GM21786 (cell line): ENCODE data around the gene HARBI1.

Experiments used
- ATAC-seq: cut with Tn5 transposase; IDR thresholded peaks from one replicate; pipeline ENCODE4 v1.9.1; 2021; ENCODE audit not compliant: unreplicated experiment

Gene HARBI1

DNA sequence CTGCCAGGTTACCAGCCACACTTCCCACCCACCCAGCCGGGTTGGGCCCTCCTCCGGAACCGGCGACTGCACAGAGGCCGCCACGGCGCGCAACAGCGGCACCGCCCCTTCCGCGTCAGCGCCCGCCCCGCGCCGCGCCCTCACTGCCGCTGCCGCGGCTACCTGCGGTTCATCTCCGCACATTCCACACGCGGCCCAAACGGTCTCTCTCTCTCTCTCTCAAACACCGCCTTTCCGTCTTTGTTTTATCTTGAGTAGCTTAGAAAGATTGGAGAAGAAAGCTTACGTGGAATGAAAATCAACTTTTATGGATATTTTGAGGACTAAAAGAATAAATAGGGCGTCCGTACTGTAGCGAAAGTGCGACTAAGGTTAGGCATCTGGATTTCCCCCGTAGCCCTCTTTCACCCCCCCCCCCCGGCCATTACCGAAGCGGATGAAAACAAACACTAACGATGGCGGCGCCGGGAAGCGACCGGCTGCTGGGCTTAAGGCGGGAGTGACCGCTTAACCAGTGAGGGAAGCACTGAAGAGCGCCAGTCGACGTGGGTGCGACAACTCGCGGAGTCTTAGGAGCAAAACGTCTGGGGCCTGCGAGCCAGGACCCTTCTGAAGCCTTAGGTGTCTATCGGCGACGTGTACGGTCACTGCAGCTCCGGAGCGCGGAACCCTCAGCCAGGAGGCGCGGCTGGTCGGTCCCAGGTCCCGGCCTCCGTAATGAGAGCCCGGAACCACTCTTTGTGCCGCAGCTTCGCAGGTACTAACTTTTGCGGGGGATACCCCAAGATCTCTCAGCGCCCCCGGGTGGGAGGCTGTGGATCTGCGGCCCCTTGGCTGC is at the start of gene HARBI1, which contains the start of gene ATG13:
TSS of gene HARBI1 (minus strand) at position 94 of the 838 bp plus-strand sequence. CDS start 990 bp downstream, outside the sequence.
TSS of gene ATG13 (plus strand) at position 420 of the 838 bp plus-strand sequence. CDS start 26,739 bp downstream, outside the sequence.
- peak; percentile 91 for ATAC-seq

DNA sequence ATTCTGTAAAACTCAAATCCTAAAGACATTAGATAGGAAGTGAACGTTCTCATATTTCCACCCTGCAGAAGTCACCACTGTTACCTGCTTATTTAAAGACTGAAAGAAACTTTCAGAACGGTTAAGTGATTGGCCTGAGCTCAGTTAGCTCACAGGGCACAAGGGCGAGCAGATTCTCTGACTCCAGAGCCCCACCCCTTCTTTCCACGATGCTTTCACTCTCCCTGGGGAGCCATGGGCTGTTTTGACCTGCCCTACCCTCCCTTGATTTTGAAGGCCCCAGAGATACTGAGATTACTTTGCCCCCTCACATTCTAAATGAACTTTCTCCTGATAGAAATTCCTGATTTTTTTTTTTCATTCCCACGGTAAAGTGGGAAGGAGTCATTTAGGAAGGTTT is 49.5 kb upstream of the HARBI1 start:
- ATAC-seq = no peak

DNA sequence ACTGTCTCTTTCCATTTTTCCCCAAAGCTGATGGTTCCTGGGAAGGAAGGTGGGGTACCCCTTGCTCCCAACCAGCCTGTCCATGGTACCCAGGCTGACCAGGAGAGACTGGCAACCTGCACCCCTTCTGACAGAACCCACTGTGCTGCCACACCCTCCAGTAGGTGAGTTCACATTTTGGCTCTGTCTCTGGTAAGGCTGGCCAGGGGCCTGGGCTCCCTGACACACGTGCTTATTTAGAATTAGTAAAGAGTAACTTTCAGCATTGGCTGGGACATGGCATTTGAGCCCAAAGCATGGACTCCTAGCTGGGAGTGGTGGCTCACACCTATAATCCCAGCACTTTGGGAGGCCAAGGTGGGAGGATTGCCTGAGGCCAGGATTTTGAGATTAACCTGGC is 48.3 kb upstream of the HARBI1 start:
- ATAC-seq = no peak

GRCh38 chr11:46664612-46665011 is 47.6 kb upstream of the HARBI1 start:
- no peak for ATAC-seq

- no peak for ATAC-seq
These were observed 46.4 kb upstream of the HARBI1 start for GRCh38 chr11:46663277-46663940.

GRCh38 chr11:46662366-46662765 is 45.3 kb upstream of the HARBI1 start:
- no peak for ATAC-seq

DNA sequence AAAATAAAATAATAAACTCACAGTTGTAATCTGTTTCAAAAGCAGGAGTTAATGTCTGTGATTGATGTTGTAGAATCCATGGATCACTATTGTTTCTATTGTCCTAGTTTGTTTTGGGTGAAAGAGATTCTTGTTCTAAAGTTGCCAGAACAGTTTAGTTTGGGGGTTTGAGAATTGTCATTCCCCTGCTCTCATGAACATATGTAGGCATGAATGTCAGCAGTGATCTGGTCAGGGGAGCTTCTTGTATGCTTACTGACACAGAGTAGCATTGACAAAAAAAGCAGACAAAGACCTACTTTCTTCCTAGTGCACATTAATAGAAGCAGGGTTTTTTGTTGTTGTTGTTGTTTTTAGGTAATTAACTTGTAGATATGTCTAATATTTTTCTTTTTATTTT is 44.8 kb upstream of the HARBI1 start:
- no peak for ATAC-seq

DNA sequence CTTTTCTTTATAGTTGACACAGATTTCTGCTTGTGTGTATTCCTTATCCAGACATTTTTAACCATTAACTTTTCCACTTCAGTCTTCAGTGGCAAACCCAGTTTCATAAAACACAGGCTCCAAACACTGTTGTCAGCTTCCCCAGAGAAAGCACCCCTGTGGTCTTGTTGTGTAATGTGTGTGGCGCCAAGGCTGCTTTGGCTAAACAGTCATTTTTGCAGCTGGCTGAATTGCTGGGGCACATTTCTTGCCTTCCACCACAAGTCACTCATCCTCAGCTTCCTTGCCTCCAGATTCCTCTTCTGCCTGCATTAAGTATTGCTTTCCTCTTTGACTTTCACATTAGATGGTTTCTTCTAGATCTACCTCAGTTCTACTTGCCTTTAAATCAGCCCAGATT is 42.9 kb upstream of the HARBI1 start:
- no peak for ATAC-seq

GRCh38 chr11:46658259-46658658 is 41.2 kb upstream of the HARBI1 start:
- ATAC-seq = no peak

DNA sequence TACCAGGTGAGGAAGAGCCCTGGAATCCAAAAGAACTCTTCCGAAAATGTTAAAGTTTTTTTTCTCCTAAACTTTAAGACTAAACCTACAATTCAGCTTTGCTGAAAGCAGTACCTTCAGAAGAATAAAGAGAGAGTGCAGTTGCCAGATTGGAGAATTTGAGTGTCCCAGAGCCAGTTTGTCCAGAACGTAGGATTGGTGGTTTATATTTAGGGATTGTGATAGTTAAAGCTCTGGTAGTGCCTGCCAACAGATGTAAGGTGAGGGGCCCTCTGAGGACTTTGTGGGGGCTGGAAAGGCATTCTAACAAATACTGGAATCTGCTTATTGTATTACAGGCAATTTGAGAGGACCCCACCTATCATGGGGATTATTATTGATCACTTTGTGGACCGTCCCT is 40.2 kb upstream of the HARBI1 start:
- ATAC-seq = no peak

- no peak for ATAC-seq
These were observed 38.6 kb upstream of the HARBI1 start for GRCh38 chr11:46655631-46656030.

DNA sequence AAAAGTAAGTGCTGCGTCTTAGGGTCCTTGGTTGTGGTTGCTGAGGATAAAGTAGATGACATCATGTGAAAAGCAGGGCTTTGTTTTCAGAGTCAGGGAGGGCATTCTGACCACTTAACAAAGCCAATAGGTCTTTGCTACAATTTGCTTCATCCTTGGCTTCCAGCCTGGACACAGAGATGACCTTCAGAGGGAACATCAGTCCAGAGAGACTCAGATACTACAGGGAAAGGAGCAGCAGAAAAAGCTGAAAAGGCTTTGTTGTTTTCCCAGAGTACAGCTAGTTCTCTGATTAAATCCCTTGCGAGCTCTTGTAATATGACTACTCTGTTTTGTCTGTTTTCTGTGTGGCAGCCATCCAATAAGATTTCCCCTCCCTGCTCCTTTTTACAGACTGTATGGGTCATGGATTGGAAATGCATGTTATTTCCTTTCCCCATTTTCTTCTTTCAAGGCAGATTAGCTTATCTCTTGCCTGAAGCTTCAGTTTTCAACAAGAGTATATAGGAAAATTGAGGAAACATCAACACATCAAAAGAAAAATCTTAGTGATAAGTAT is 32.2 kb upstream of the HARBI1 start:
- ATAC-seq = no peak

- no peak for ATAC-seq
These were observed 27.0 kb upstream of the HARBI1 start for GRCh38 chr11:46643986-46644385.

DNA sequence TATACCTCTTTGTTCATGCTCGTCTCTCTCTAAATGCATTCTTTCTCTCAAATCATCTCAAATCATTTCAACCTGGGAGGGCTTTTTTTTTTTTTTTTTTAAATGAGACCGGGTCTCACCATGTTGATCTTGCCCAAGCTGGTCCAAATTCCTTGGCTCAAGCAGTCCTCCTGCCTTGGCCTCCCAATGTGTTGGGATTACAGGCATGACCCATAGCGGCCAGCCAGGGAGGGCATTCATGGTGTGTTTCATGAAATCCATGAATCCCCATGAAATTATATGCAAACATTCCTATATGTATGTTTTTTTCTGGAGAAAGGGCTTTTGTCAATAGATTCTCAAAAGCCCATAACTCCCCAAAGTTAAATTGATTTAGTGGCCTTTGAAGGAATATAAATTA is 26.5 kb upstream of the HARBI1 start:
- ATAC-seq = no peak

DNA sequence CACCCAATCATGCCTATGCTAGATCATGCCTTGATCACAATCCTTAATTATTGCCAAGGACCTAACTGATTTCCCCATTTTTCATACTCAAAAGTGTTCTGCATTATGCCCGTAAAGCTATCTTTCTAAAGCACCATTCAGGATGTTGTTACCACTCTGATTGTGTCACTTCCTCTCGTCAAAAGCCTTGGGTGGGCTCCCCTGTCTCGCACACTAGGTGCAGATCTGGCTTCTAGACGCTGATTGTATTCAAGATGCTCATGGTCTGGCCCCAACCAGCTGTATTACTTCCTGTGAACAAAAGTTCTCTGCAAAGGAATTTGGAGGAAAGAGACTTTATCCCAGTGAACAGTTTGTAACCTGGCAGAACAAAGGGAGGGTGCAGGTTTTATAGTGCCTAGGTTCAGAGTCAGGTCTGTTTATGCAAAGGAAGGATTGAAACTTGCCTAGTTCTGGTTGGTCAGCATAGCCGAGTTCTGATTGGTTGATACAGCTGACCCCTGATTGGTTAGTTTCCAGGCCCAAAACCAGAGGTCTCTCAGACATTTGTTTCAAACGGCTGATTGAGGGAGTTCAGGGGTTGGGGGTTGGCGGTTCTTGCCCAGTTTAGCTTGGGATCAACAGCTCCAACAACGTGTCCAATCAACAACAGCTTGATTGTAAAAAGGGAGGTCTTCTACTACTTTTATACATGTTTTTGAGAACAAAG is 25.8 kb upstream of the HARBI1 start:
- no peak for ATAC-seq

- no peak for ATAC-seq
These were observed 24.6 kb upstream of the HARBI1 start for GRCh38 chr11:46641639-46642038.

- ATAC-seq = no peak
These were observed 23.2 kb upstream of the HARBI1 start for GRCh38 chr11:46640036-46640788.

DNA sequence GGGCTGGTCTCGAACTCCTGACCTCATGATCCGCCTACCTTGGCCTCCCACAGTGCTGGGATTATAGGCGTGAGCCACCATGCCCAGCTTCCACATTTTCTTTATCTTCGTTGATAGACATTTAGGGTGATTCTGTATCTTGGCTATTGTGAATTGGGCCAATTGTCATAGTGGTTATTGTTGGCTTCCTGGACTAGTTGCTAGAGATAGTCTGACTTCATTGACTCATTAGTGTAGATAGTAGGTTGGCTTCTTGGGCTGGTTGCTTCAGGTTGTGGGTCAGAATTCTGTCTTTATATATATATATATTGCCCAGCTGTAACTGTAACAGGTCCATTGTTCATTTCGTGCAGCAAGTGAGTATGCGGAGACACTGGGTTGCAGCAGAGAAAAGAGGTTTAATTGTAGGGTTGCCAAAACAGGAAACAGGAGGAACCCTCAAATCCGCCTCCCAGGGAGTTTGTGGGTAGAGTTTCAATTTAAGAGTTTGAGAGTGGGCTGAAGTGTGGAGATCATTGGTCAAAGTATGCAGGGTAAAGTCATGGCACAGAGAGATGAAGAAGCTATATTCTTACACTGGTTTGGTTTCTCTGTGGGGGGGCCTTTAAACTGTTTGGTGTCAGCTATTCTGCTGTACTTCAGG is 22.3 kb upstream of the HARBI1 start:
- no peak for ATAC-seq

GRCh38 chr11:46637546-46637945 is 20.5 kb upstream of the HARBI1 start:
- no peak for ATAC-seq

GRCh38 chr11:46635557-46636139 is 18.6 kb upstream of the HARBI1 start:
- ATAC-seq = no peak
